ENCODE results near the gene SF1. TPM values are rescaled to one million over a fixed set of nuclear protein-coding genes. Genes with fewer than 3 reads are reported as not detected.

The SF1 gene
- total and polyA plus RNA-seq, 9 of the 15 experiments (the other 6 are each of a cell fraction or from before 2014, with no cell fraction given): 13.1 to 334 (median 111) TPM

- H3K9ac ChIP-seq (ENCODE audit: insufficient read depth in 1 of 2, low read depth in 2 of 2, low read length in 2 of 2): no peak overlapping the region
- POLR2A ChIA-PET: interaction anchor here (1.3 to 1.5 kb wide), 3 partner anchors 12 to 20 kb away, joined by 3 to 4 read pairs (median 4); no protein-coding TSS in a partner anchor
Observed at GRCh38 chr11:64715756-64716472, 62.4 kb downstream of the SF1 start.

More at GRCh38 chr11:64715756-64716472, 62.4 kb downstream of the SF1 start:
- H3K9me1 ChIP-seq (ENCODE audit: control insufficient read depth, insufficient read depth, low read length): no peaks in the 10 kb centered on the region
- no peak for ATAC-seq
- no peak overlapping the region for H3K4me3 ChIP-seq
- CTCF ChIA-PET (ENCODE audit: low intra/inter-chr PET ratio): no interaction called here
- no peak overlapping the region for H3K4me2 ChIP-seq (ENCODE audit: insufficient read depth, low read length)
- H3K4me1 ChIP-seq (replicated peaks in 1 of 2; ENCODE audit: control insufficient read depth in 2 of 2, insufficient read depth in 2 of 2, low read length in 2 of 2): peaks cover 4 to 42% of the 10 kb centered on the region in 2 experiments
- no peak for FAIRE-seq
- no peak for DNase-seq (ENCODE audit: extremely low read depth in 1 of 4, low spot score in 3 of 4)
- peaks cover 29% of the 10 kb centered on the region for H4K20me1 ChIP-seq (replicated peaks; ENCODE audit: control insufficient read depth, insufficient read depth, low read length)
- H3K27me3 ChIP-seq (ENCODE audit: control insufficient read depth in 2 of 2, insufficient read depth in 2 of 2, low read length in 2 of 2): peaks cover 37 to 71% of the 10 kb centered on the region in 2 experiments
- in situ Hi-C loops (cut with MboI) (no loop called here), intact Hi-C loops (cut with micrococcal nuclease) (no loop called here)
- WGBS (ENCODE audit: insufficient coverage, low coverage, missing lambda C conversion rate): under 1% methylated on average over 11 of the region's 13 CpGs
- H3K9me3 ChIP-seq (replicated peaks; ENCODE audit: control insufficient read depth, insufficient read depth, low read depth, low read length): no peaks in the 10 kb centered on the region; the same call in 1 of the 2 replicates
- TF ChIP-seq E2F6 (IDR thresholded peaks at IDR 0.05; ENCODE audit: borderline replicate concordance in 1 of 2, extremely low read depth in 1 of 2, insufficient read depth in 1 of 2, insufficient read length in 1 of 2, low read depth in 1 of 2, low read length in 1 of 2, poor library complexity in 1 of 2, severe bottlenecking in 1 of 2): peak in 1 of 2 experiments; percentile 51
- TF ChIP-seq MGA (IDR thresholded peaks at IDR 0.05): 0 out of 2 replicates have a peak, but pooled peaks have one; percentile 52
- no peak for TF ChIP-seq ZNF140 (CRISPR knock-in tag; IDR thresholded peaks at IDR 0.05)
- peak; percentile 79 for TF ChIP-seq L3MBTL2 (IDR thresholded peaks at IDR 0.05)
- TF ChIP-seq PKNOX1 (IDR thresholded peaks at IDR 0.05): 0 out of 2 replicates have a peak, but pooled peaks have one; percentile 21
- H3K79me2 ChIP-seq (ENCODE audit: control insufficient read depth, insufficient read depth, low read length): no peaks in the 10 kb centered on the region
- no peaks in the 10 kb centered on the region for H3K36me3 ChIP-seq (ENCODE audit: control insufficient read depth, insufficient read depth, low read length)
- no peak overlapping the region for H3K27ac ChIP-seq (ENCODE audit: extremely low read depth, low read depth, low read length)
- no TSS peak for BruUV-seq (replicated peaks)
- no peak overlapping the region for H2AFZ ChIP-seq (ENCODE audit: low read depth, low read length)

All from K562 (cell line).